GM19351 (cell line): Measurements from ENCODE around the gene THAP11.

Experiments
- ATAC-seq: cut with Tn5 transposase; IDR thresholded peaks from one replicate; pipeline ENCODE4 v1.9.1; 2021; ENCODE audit warnings: mild to moderate bottlenecking, moderate library complexity; ENCODE audit not compliant: unreplicated experiment

The THAP11 gene

GRCh38 chr16:67882374-67883145 lies 40.4 kb downstream of the THAP11 start:
- no peak for ATAC-seq

GRCh38 chr16:67883146-67883871 lies 41.2 kb downstream of the THAP11 start:
- ATAC-seq: no peak

- ATAC-seq: no peak
Measured at GRCh38 chr16:67883872-67884261, 41.7 kb downstream of the THAP11 start.

GRCh38 chr16:67884684-67885083 lies 42.6 kb downstream of the THAP11 start, which contains the start of gene NRN1L:
NRN1L (plus strand) TSS chr16:67884885; CDS start chr16:67884904, 19 bp downstream.
- no peak for ATAC-seq

GRCh38 chr16:67885545-67885944 lies 43.4 kb downstream of the THAP11 start:
- ATAC-seq: no peak

- no peak for ATAC-seq
Measured at GRCh38 chr16:67885976-67886375, 43.9 kb downstream of the THAP11 start.

GRCh38 chr16:67886387-67886786 lies 44.3 kb downstream of the THAP11 start:
- no peak for ATAC-seq

- ATAC-seq: no peak
Measured at GRCh38 chr16:67888331-67888730, 46.2 kb downstream of the THAP11 start.

- ATAC-seq: no peak
Measured at GRCh38 chr16:67892375-67892774, 50.3 kb downstream of the THAP11 start.

- peak; percentile 92 for ATAC-seq
Measured at GRCh38 chr16:67892899-67893742, 51.0 kb downstream of the THAP11 start, which contains the start of gene PSKH1. PSKH1 (plus strand) TSS chr16:67893254; CDS start chr16:67908750, 15,496 bp downstream.
